ENCODE measurements around the gene CFAP97D2.

DNA sequence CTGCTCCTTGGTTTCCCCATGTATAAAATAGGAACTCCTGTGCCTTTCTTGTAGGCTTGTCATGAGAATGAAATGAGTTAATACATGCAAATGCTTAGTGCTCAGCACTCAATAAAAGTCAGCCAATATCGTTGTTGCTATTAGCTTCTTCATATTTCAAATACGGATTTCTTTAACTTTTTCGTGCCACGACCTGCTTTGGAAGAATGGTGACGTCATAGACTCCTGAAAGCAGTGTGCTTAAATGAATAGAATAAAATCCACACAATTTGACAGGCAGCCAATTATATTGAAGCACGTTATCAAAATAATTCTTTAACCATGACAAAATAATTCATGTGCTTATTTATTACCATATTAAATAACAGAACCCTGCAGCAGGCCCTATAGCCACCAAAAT lies 29.1 kb downstream of the CFAP97D2 start:
- no peak for TF ChIP-seq PBX3 (IDR thresholded peaks at IDR 0.05)
- TF ChIP-seq TAF1 (IDR thresholded peaks at IDR 0.05; ENCODE audit: borderline replicate concordance, low read depth, low read length) = no peak
- no peak for TF ChIP-seq MAX (IDR thresholded peaks at IDR 0.05; ENCODE audit: low read depth)
- no peak for TF ChIP-seq FOXJ3 (CRISPR knock-in tag; IDR thresholded peaks at IDR 0.05)
- TF ChIP-seq GABPA (IDR thresholded peaks at IDR 0.05; ENCODE audit: low read depth) = no peak
- no peak for TF ChIP-seq EZH2phosphoT487 (IDR thresholded peaks at IDR 0.05; ENCODE audit: borderline replicate concordance, low read depth)
